ENCODE measurements around the gene BORCS6.

Gene BORCS6

DNA sequence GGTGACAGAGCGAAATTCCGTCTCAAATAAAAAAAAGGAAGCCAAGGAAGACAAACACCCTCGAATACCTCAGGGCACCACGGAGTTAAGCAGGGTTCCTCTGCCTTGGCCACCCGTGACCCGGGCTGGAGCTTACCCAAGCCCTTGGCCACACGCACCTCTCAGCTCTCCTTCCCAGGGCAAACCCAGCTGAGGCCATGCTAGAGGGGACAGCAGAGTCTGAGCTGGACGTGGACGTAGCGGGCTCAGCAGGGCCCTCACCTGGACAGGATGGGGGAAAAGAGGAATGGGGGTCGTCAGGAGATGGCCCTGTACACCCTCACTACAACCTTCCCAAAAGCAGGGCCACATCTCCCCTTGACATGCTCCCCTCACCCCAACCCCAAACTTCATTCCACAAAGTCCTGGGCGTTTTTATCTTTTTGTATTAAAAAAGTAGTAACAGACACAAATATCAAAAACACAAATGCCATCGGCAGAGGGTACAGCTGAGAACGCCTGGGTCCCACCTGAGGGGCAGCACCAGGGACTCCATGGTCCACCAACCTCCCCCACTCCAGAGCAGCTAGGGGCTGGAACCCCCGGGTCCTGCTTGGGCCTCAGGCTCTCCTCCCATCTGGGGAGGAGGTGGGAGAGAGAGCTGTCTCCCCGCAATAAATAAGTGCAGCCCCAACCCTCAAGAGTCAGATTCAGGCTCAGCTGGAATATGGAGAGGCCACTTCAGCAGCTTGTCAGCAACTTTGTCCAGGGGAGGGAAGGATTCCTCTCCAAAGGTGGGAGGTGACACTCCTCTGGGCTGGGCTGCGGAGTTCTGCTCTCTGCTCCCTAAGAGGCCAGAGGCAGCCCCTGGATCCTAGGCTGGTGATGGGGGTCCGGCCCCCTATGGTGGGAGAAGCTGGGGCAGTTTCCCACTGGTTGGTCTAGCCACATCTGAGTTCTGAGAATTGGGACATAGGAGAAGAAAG lies 49.6 kb downstream of the BORCS6 start:
- DNase-seq, result no peak

GRCh38 chr17:8138672-8139371 lies 51.2 kb downstream of the BORCS6 start:
- peak; percentile 93 to 97 for DNase-seq

DNA sequence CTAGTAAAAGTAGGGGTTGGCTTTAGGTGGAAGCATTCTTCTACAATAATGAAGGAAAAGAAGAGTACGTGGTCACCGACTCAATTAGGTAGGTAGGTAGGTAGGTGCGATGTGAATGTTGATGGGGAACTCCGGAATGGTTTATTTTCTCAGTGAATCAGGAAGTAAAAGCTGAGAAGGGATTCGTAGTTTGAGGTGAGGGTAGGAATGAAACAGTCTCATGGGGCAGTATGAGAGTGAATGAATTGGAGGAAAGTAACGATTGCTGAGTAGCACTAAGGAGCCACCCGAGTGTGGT lies 51.7 kb downstream of the BORCS6 start:
- no peak for DNase-seq
